K562 (cell line): ENCODE data around the gene MEF2C. TPM values are rescaled to one million over a fixed set of nuclear protein-coding genes. Genes with fewer than 3 reads are reported as not detected.

Experiments
- ATAC-seq: fragments of 200-7000 bp; cut with Tn5 transposase; 3 replicates; pipeline ENCODE4 v1.9.1; 2020; ENCODE audit warnings: moderate library complexity
- BruUV-seq: library from RNA; stranded (reverse); fragments of 400-500 nt; replicated peaks from 2 replicates; lab custom pipeline; 2021; lab: Mats Ljungman, UMichigan
- CTCF ChIA-PET: fragments of 300-600 bp; formaldehyde crosslinking; extraction: SDS; loops from one replicate; lab custom pipeline; 2021; ENCODE audit warnings: low intra/inter-chr PET ratio; lab: Yijun Ruan, JAX
- POLR2A ChIA-PET: fragments of 300-600, 350-650 bp; sonication (Branson Sonifier 250); formaldehyde crosslinking; extraction: SDS; loops from one replicate; lab custom pipeline; 2021; ENCODE audit warnings: antibody characterized with exemption, inconsistent platforms; lab: Yijun Ruan, JAX
- DNase-seq, 4 experiments: peaks; one replicate each; pipeline versions ENCODE4 v3.0.0 to v3.0.0-alpha.2; 2011 to 2018; ENCODE audit warnings: low spot score in 3 of 4, mixed read lengths in 3 of 4; ENCODE audit errors: extremely low read depth in 1 of 4
- FAIRE-seq: peaks from 2 replicates; lab custom pipeline; 2011; peaks lifted over from hg19 to GRCh38; lab: Jason Lieb, UNC
- H2AFZ ChIP-seq: 2 replicates; pipeline ENCODE4 v1.6.0; 2011; ENCODE audit warnings: low read depth, low read length, control low read depth, inconsistent platforms
- H3K27ac ChIP-seq: fragments of 200-600 bp; 3 replicates; pipeline ENCODE4 v1.8.0; 2011; ENCODE audit warnings: low read depth, mild to moderate bottlenecking, control low read depth, inconsistent platforms, low read length, moderate library complexity, mixed read lengths; ENCODE audit errors: extremely low read depth
- H3K27me3 ChIP-seq, 2 experiments: fragments of 300-600 bp in 1 of 2; 2 replicates in 1 of 2; 3 replicates in 1 of 2; pipeline versions ENCODE4 v1.6.0 to v1.8.0; 2011; ENCODE audit warnings: inconsistent platforms in 2 of 2, low read length in 2 of 2, mild to moderate bottlenecking in 1 of 2, mixed read lengths in 1 of 2, moderate library complexity in 1 of 2; ENCODE audit not compliant: control insufficient read depth in 2 of 2, insufficient read depth in 2 of 2
- H3K36me3 ChIP-seq: fragments of 300-600 bp; 3 replicates; pipeline ENCODE4 v1.8.0; 2011; ENCODE audit warnings: mild to moderate bottlenecking, low read length, inconsistent platforms; ENCODE audit not compliant: control insufficient read depth, insufficient read depth
- H3K4me1 ChIP-seq, 2 experiments: fragments of 200-600 bp in 1 of 2; replicated peaks in 1 of 2; 2 replicates in 1 of 2; 3 replicates in 1 of 2; pipeline versions ENCODE4 v1.5.1 to v1.8.0; 2011; ENCODE audit warnings: inconsistent platforms in 2 of 2, low read length in 2 of 2, mild to moderate bottlenecking in 1 of 2, mixed read lengths in 1 of 2, moderate library complexity in 1 of 2; ENCODE audit not compliant: control insufficient read depth in 2 of 2, insufficient read depth in 2 of 2
- H3K4me2 ChIP-seq: 2 replicates; pipeline ENCODE4 v1.6.1; 2011; ENCODE audit warnings: low read length, control low read depth, inconsistent platforms, mixed read lengths; ENCODE audit not compliant: insufficient read depth
- H3K4me3 ChIP-seq: fragments of 200-600 bp; sonication (generic), shearing (Covaris generic); 2 replicates; pipeline ENCODE4 v1.5.1; 2016; ENCODE audit warnings: control low read depth, inconsistent platforms
- H3K79me2 ChIP-seq: fragments of 200-600 bp; 3 replicates; pipeline ENCODE4 v1.8.0; 2011; ENCODE audit warnings: low read length, inconsistent platforms; ENCODE audit not compliant: control insufficient read depth, insufficient read depth
- H3K9ac ChIP-seq, 2 experiments: 2 replicates each; pipeline versions ENCODE4 v1.6.0 to v1.6.1; 2011; ENCODE audit warnings: low read depth in 2 of 2, low read length in 2 of 2, control low read depth in 1 of 2, inconsistent platforms in 1 of 2, mild to moderate bottlenecking in 1 of 2, mixed read lengths in 1 of 2; ENCODE audit not compliant: insufficient read depth in 1 of 2
- H3K9me1 ChIP-seq: one replicate; pipeline ENCODE4 v1.6.0; 2011; ENCODE audit warnings: inconsistent platforms, mild to moderate bottlenecking, low read length, moderate library complexity; ENCODE audit not compliant: control insufficient read depth, insufficient read depth
- H3K9me3 ChIP-seq: replicated peaks from 2 replicates; pipeline ENCODE4 v1.5.1; 2011; ENCODE audit warnings: low read depth, low read length, inconsistent platforms; ENCODE audit not compliant: control insufficient read depth, insufficient read depth
- H4K20me1 ChIP-seq: replicated peaks from 2 replicates; pipeline ENCODE4 v1.6.1; 2011; ENCODE audit warnings: low read length, inconsistent platforms, mixed read lengths; ENCODE audit not compliant: control insufficient read depth, insufficient read depth
- ARHGAP35 ChIP-seq: fragments of 450-650 bp; IDR thresholded peaks from 2 replicates; pipeline ENCODE4 v1.6.1; 2018; ENCODE audit not compliant: partially characterized antibody
- ARID2 ChIP-seq: fragments of 450-650 bp; IDR thresholded peaks from 2 replicates; pipeline ENCODE4 v1.6.1; 2017; ENCODE audit warnings: antibody characterized with exemption, mild to moderate bottlenecking
- ARID3A ChIP-seq: IDR thresholded peaks from 2 replicates; pipeline ENCODE4 v1.6.1; 2012; ENCODE audit warnings: low read depth, low read length, improper control_type of control experiment, borderline replicate concordance
- BRD9 ChIP-seq: fragments of 450-650 bp; IDR thresholded peaks from 2 replicates; pipeline ENCODE4 v1.6.1; 2018; ENCODE audit warnings: low read depth; ENCODE audit not compliant: partially characterized antibody
- CBX5 ChIP-seq: IDR thresholded peaks from 2 replicates; pipeline ENCODE4 v1.6.1; 2014; ENCODE audit warnings: low read depth, borderline replicate concordance
- CHD2 ChIP-seq: IDR thresholded peaks from 2 replicates; pipeline ENCODE4 v1.6.1; 2011; ENCODE audit warnings: low read depth, low read length
- ETV5 ChIP-seq: sonication (generic); formaldehyde crosslinking; IDR thresholded peaks from 2 replicates; pipeline ENCODE4 v1.4.0; 2020; ENCODE audit warnings: low read depth, mild to moderate bottlenecking, missing genetic modification reagents
- EZH2 ChIP-seq: IDR thresholded peaks from 2 replicates; pipeline ENCODE4 v1.6.1; 2012; ENCODE audit warnings: low read depth, mild to moderate bottlenecking, inconsistent platforms, low read length, borderline replicate concordance
- MCM5 ChIP-seq: fragments of 450-650 bp; IDR thresholded peaks from 2 replicates; pipeline ENCODE4 v1.6.1; 2016; ENCODE audit warnings: low read depth
- MNT ChIP-seq, 2 experiments: fragments of 450-650 bp; conservative IDR thresholded peaks; 2 replicates each; pipeline ENCODE4 v1.6.1; 2017; ENCODE audit warnings: mild to moderate bottlenecking in 2 of 2, moderate library complexity in 2 of 2
- NCOA6 ChIP-seq: fragments of 450-650 bp; IDR thresholded peaks from 2 replicates; pipeline ENCODE4 v1.6.1; 2017; ENCODE audit warnings: mild to moderate bottlenecking
- PHB ChIP-seq: fragments of 250-450 bp; sonication (Bioruptor Pico); IDR thresholded peaks from 2 replicates; pipeline ENCODE4 v1.5.0; 2021
- PRPF4 ChIP-seq: fragments of 200-400 bp; formaldehyde crosslinking; IDR thresholded peaks from one replicate; pipeline ENCODE4 v1.6.1; 2017; ENCODE audit warnings: low read length, low read depth, mild to moderate bottlenecking; ENCODE audit not compliant: insufficient read depth, poor library complexity, severe bottlenecking
- STAG1 ChIP-seq: sonication (generic); formaldehyde crosslinking; IDR thresholded peaks from 2 replicates; pipeline ENCODE4 v1.5.0; 2020; ENCODE audit warnings: missing genetic modification reagents, borderline replicate concordance
- ZFP30 ChIP-seq: fragments of 250-450 bp; sonication (Bioruptor Pico); IDR thresholded peaks from 2 replicates; pipeline ENCODE4 v1.8.0; 2022; ENCODE audit warnings: moderate library complexity, mild to moderate bottlenecking, inconsistent platforms, borderline replicate concordance
- ZNF311 ChIP-seq: fragments of 250-450 bp; sonication (Bioruptor Pico); IDR thresholded peaks from 2 replicates; pipeline ENCODE4 v1.4.0; 2020; ENCODE audit warnings: mild to moderate bottlenecking, moderate library complexity
- WGBS: fragments of 100-300 bp; shearing (Covaris generic); methylation state at CpG from one replicate; pipeline ENCODE4 v1.1.6; 2016; ENCODE audit warnings: low coverage, mixed read lengths; ENCODE audit not compliant: insufficient coverage; ENCODE audit errors: missing lambda C conversion rate; 5-methylcytosine and 5-hydroxymethylcytosine counted together
- in situ Hi-C: fragments of 300-500 bp; cut with MboI; formaldehyde crosslinking; loops from 4 replicates; pipeline ENCODE4 v1.15.0; 2018; ENCODE audit warnings: inconsistent platforms, mixed read lengths
- intact Hi-C: fragments of 100-400 bp; cut with micrococcal nuclease; formaldehyde crosslinking; loops from 2 replicates; pipeline ENCODE4 v1.14.2; 2022
- polyA plus RNA-seq, 8 experiments: library from polyadenylated mRNA; depleted of rRNA in 4 of 8; stranded (reverse) in 5 of 8; unstranded in 3 of 8; fragments of >200 nt; fragmentation: Nextera tagmentation in 2 of 8; fragmentation: Illumina TruSeq in 1 of 8; extraction: Ambion mirVana in 2 of 8; extraction: Trizol in 1 of 8; gene quantifications; 2 replicates each; pipeline versions ENCODE4 v1.2.1 to v1.2.3, GENCODE V29; 2011 to 2014; ENCODE audit warnings: inconsistent platforms in 1 of 8, missing spikeins in 1 of 8
- total RNA-seq, 7 experiments: library from RNA; depleted of rRNA in 6 of 7; stranded (reverse); fragments of >200 nt in 6 of 7; fragmentation: Illumina TruSeq in 2 of 7; extraction: Trizol in 2 of 7; gene quantifications; 2 replicates each; pipeline versions ENCODE4 v1.2.1 to v1.2.3, GENCODE V29; 2011 to 2021; ENCODE audit warnings: low replicate concordance in 1 of 7

The MEF2C gene
- total and polyA plus RNA-seq, 9 of the 15 experiments (the other 6 are each of a cell fraction or from before 2014, with no cell fraction given), result 25.1 to 67.8 (median 58.3) TPM

- H3K36me3 ChIP-seq, result peaks cover 28% of the 10 kb centered on the region
- H4K20me1 ChIP-seq, result no peaks in the 10 kb centered on the region
- no peak overlapping the region for H3K4me3 ChIP-seq
- no peak overlapping the region for H2AFZ ChIP-seq
- H3K9me1 ChIP-seq, result no peaks in the 10 kb centered on the region
- no peak overlapping the region for H3K27ac ChIP-seq
- in situ Hi-C loops (no loop called here), intact Hi-C loops (no loop called here)
- no TSS peak for BruUV-seq
- ChIA-PET POLR2A (interaction anchor here (0.8 kb wide), 1 partner anchor 239 kb away, joined by 3 read pairs; no protein-coding TSS in a partner anchor), CTCF (no interaction called here)
- no peak for ATAC-seq
- peak; percentile 19 for FAIRE-seq
- no peak for TF ChIP-seq ZFP30 (CRISPR knock-in tag)
- TF ChIP-seq MCM5, result no peak
- no peak for TF ChIP-seq EZH2
- TF ChIP-seq CBX5, result no peak
- TF ChIP-seq ARID3A, result no peak
- no peak for TF ChIP-seq ARHGAP35
- no peak for TF ChIP-seq PHB (CRISPR knock-in tag)
- TF ChIP-seq CHD2, result no peak
- no peak for TF ChIP-seq PRPF4
- no peak for TF ChIP-seq ETV5 (CRISPR knock-in tag)
- TF ChIP-seq MNT (conservative IDR thresholded peaks at IDR 0.05), result no peak
- no peak for TF ChIP-seq BRD9
- TF ChIP-seq STAG1 (CRISPR knock-in tag), result no peak
- no peak for TF ChIP-seq ZNF311 (CRISPR knock-in tag)
- no peak for TF ChIP-seq NCOA6
- no peak for TF ChIP-seq ARID2
- 0 out of 3 replicates have a peak, but pooled peaks cover 2% of the 10 kb centered on the region for H3K79me2 ChIP-seq
- WGBS, result 54% methylated on average over 2 of the region's 2 CpGs
- DNase-seq, result no peak
- H3K4me1 ChIP-seq, result no peaks in the 10 kb centered on the region
- no peaks in the 10 kb centered on the region for H3K9me3 ChIP-seq
- H3K9ac ChIP-seq, result no peak overlapping the region
- H3K4me2 ChIP-seq, result no peak overlapping the region
- H3K27me3 ChIP-seq, result no peaks in the 10 kb centered on the region
Measured at GRCh38 chr5:88761939-88762338, 121.0 kb downstream of the MEF2C start.
